NCI-H82 (cell line): Measurements from ENCODE around the gene ARL13A.
A peak's percentile ranks its signal among the peaks of the same experiment; 100 is the strongest.
"Not testable (repeated sequence)": the region's sequence is repeated elsewhere in the genome, so short reads cannot be mapped to it uniquely, and the experiment has no call there.

ENCODE experiments used
- DNase-seq: peaks from one replicate; lab custom pipeline; 2025; lab: John Stamatoyannopoulos, UW

Gene ARL13A

GRCh38 chrX:100990139-100990538 is 20.6 kb downstream of the ARL13A start:
- no peak for DNase-seq

GRCh38 chrX:100994352-100995281 is 25.1 kb downstream of the ARL13A start:
- DNase-seq: no peak

- no peak for DNase-seq
These were observed 26.0 kb downstream of the ARL13A start for GRCh38 chrX:100995469-100995868.

- no peak for DNase-seq
These were observed 29.9 kb downstream of the ARL13A start for GRCh38 chrX:100999451-100999850.

- no peak for DNase-seq
These were observed 39.6 kb downstream of the ARL13A start for GRCh38 chrX:101009090-101009489.

- DNase-seq: not testable (repeated sequence)
These were observed 42.5 kb downstream of the ARL13A start for GRCh38 chrX:101012031-101012430.

- DNase-seq: no peak
These were observed 52.5 kb downstream of the ARL13A start for GRCh38 chrX:101022020-101022419.

- DNase-seq: no peak
These were observed 55.6 kb downstream of the ARL13A start for GRCh38 chrX:101025126-101025525.

- no peak for DNase-seq
These were observed 59.1 kb downstream of the ARL13A start for GRCh38 chrX:101028562-101028961.

DNA sequence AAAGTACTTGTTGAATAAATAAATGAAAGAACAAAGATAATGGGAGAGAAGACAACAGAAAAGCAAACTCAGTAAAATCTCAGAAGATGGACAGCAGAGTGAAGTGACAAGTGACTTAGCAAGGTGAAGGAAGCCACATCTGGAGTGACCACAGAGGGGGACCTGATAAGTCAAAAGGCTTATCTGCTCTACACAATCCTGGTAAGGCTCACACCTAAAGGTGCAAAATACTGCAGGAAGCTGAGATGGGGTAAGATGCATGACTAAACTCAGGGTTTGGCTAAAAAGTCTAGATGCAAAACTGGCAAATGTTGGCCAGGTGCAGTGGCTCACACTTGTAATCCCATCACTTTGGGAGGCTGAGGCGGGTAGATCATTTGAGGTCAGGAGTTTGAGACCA is 60.2 kb downstream of the ARL13A start:
- no peak for DNase-seq

DNA sequence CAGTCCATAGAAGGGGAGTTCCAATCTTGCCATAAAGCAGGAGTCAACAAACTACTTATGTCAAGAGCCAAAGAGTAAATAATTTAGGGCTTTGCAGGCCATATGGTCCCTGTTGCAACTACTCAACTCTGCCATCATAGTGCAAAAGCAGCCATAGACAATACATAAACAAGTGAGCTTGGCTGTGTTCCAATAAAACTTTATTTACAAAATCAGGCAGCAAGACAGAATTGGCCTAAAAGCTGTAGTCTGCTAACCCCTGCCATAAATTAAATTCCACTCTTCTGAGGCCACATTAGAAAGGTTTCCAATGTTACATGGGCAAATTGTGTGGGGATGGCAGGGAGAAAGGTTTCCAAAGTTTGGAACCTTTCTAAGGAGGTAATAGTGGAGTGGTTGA is 67.7 kb downstream of the ARL13A start:
- DNase-seq: peak; percentile 52

- no peak for DNase-seq
These were observed 70.7 kb downstream of the ARL13A start for GRCh38 chrX:101040197-101040596.
